RCC 7860 (cell line): ENCODE measurements around the gene AGBL2.
"Not testable (repeated sequence)": the region's sequence is repeated elsewhere in the genome, so short reads cannot be mapped to it uniquely, and the experiment has no call there.

Experiments used
- DNase-seq: peaks from one replicate; pipeline ENCODE4 v3.0.0-alpha.2; 2015; ENCODE audit warnings: low spot score
- FAIRE-seq: peaks from 2 replicates; lab custom pipeline; 2012; peaks lifted over from hg19 to GRCh38; lab: Jason Lieb, UNC

AGBL2 gene

GRCh38 chr11:47689480-47689879 is 25.7 kb downstream of the AGBL2 start:
- FAIRE-seq (no peak), DNase-seq (no peak)

GRCh38 chr11:47688991-47689390 is 26.2 kb downstream of the AGBL2 start:
- FAIRE-seq (no peak), DNase-seq (no peak)

- no peak for DNase-seq
- FAIRE-seq: no peak
Measured at GRCh38 chr11:47688111-47688510, 27.1 kb downstream of the AGBL2 start.

GRCh38 chr11:47686704-47687103 is 28.5 kb downstream of the AGBL2 start:
- DNase-seq, FAIRE-seq: not testable (repeated sequence)

GRCh38 chr11:47686151-47686550 is 29.0 kb downstream of the AGBL2 start:
- DNase-seq (no peak), FAIRE-seq (no peak)

- DNase-seq (no peak), FAIRE-seq (no peak)
Measured at GRCh38 chr11:47675851-47676250, 39.3 kb downstream of the AGBL2 start.

- DNase-seq (no peak), FAIRE-seq (no peak)
Measured at GRCh38 chr11:47672283-47672730, 42.9 kb downstream of the AGBL2 start.

GRCh38 chr11:47669856-47670255 is 45.3 kb downstream of the AGBL2 start:
- DNase-seq (no peak), FAIRE-seq (no peak)

GRCh38 chr11:47668665-47669064 is 46.5 kb downstream of the AGBL2 start:
- FAIRE-seq: no peak
- no peak for DNase-seq

GRCh38 chr11:47667555-47667954 is 47.6 kb downstream of the AGBL2 start:
- no peak for FAIRE-seq
- no peak for DNase-seq

GRCh38 chr11:47667135-47667534 is 48.0 kb downstream of the AGBL2 start:
- no peak for FAIRE-seq
- DNase-seq: no peak

GRCh38 chr11:47664936-47665335 is 50.2 kb downstream of the AGBL2 start:
- FAIRE-seq: not testable (repeated sequence)
- DNase-seq: peak; percentile 50

GRCh38 chr11:47661245-47661644 is 53.9 kb downstream of the AGBL2 start:
- DNase-seq (no peak), FAIRE-seq (no peak)

- FAIRE-seq (no peak), DNase-seq (no peak)
Measured at GRCh38 chr11:47659276-47659675, 55.9 kb downstream of the AGBL2 start.

- DNase-seq: no peak
- no peak for FAIRE-seq
Measured at GRCh38 chr11:47656260-47656885, 58.8 kb downstream of the AGBL2 start.

GRCh38 chr11:47651818-47652469 is 63.2 kb downstream of the AGBL2 start:
- DNase-seq: no peak
- FAIRE-seq: no peak

GRCh38 chr11:47649276-47649675 is 65.9 kb downstream of the AGBL2 start:
- DNase-seq (no peak), FAIRE-seq (no peak)

GRCh38 chr11:47646019-47646418 is 69.2 kb downstream of the AGBL2 start:
- FAIRE-seq (no peak), DNase-seq (no peak)

GRCh38 chr11:47645500-47645899 is 69.7 kb downstream of the AGBL2 start:
- DNase-seq (no peak), FAIRE-seq (no peak)

- FAIRE-seq (no peak), DNase-seq (peak; percentile 89)
Measured at GRCh38 chr11:47642099-47642855, 72.9 kb downstream of the AGBL2 start, which contains the start of gene MTCH2. Gene MTCH2, minus strand, starts transcription at chr11:47642559. Its CDS starts 94 bp downstream, at chr11:47642465.

GRCh38 chr11:47641600-47642098 is 73.5 kb downstream of the AGBL2 start:
- DNase-seq (no peak), FAIRE-seq (no peak)
